Tibial nerve (tissue), 4 donors: ENCODE data around the gene TNFRSF12A.

Experiments
- EP300 ChIP-seq, 2 donors: sonication (generic); formaldehyde crosslinking; IDR thresholded peaks; one replicate each; pipeline ENCODE4 v1.6.1; 2017; ENCODE audit warnings: antibody characterized with exemption in 2 of 2, mild to moderate bottlenecking in 1 of 2
- POLR2A ChIP-seq, 2 donors: fragments of 450-650 bp; IDR thresholded peaks; one replicate each; pipeline ENCODE4 v1.6.1; 2017; ENCODE audit warnings: antibody characterized with exemption in 2 of 2, mild to moderate bottlenecking in 2 of 2, moderate library complexity in 2 of 2
- TF ChIP-seq, protein P1 (sequence below), 5 experiments: fragments of 200-600 bp in 3 of 5; fragments of 450-650 bp in 2 of 5; sonication (generic) in 3 of 5; IDR thresholded peaks; one replicate each; pipeline ENCODE4 v1.5.1; 2016 to 2019; ENCODE audit warnings: antibody characterized with exemption in 5 of 5, mild to moderate bottlenecking in 3 of 5, moderate library complexity in 2 of 5

DNA sequence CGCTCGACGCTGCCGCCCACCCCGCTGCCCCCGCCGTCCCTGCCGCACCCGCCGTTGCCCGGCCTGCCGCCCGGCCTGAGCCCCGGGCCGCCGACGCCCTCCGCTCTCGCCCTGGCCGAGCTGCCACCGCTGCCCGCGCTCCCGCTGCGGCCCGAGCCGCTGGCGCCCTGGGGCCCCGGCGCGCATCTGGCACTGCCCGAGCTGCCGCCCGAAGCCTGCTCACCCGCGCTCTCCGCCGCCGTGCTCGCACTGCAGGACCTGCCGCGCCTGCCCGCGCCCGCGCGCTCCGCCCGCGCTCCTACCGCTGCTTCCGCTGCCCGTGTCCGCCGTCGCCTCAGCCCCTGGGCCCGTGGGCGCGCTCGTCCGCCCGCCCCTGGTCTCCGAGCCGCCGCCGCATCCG is 15.8 kb upstream of the TNFRSF12A start:
- TF ChIP-seq EP300 (IDR thresholded peaks at IDR 0.05) (no peak), POLR2A (IDR thresholded peaks at IDR 0.05) (no peak)
- TF ChIP-seq, protein P1, sequence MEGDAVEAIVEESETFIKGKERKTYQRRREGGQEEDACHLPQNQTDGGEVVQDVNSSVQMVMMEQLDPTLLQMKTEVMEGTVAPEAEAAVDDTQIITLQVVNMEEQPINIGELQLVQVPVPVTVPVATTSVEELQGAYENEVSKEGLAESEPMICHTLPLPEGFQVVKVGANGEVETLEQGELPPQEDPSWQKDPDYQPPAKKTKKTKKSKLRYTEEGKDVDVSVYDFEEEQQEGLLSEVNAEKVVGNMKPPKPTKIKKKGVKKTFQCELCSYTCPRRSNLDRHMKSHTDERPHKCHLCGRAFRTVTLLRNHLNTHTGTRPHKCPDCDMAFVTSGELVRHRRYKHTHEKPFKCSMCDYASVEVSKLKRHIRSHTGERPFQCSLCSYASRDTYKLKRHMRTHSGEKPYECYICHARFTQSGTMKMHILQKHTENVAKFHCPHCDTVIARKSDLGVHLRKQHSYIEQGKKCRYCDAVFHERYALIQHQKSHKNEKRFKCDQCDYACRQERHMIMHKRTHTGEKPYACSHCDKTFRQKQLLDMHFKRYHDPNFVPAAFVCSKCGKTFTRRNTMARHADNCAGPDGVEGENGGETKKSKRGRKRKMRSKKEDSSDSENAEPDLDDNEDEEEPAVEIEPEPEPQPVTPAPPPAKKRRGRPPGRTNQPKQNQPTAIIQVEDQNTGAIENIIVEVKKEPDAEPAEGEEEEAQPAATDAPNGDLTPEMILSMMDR (IDR thresholded peaks at IDR 0.05) = no peak
